Progenitor cell of endocrine pancreas (in vitro differentiated cells): ENCODE data around the gene USP17L10. TPM values are rescaled to one million over a fixed set of nuclear protein-coding genes. Genes with fewer than 3 reads are reported as not detected.
"Not testable (repeated sequence)": the region's sequence is repeated elsewhere in the genome, so short reads cannot be mapped to it uniquely, and the experiment has no call there.

Source experiments
- DNase-seq: peaks from one replicate; pipeline ENCODE4 v3.0.0; 2021; ENCODE audit warnings: low spot score; ENCODE audit not compliant: unreplicated experiment
- H3K27ac Mint-ChIP-seq: 2 replicates; pipeline ENCODE4 v1.8.0; 2021; ENCODE audit warnings: mild to moderate bottlenecking, moderate library complexity, mixed read lengths
- H3K27me3 Mint-ChIP-seq: 2 replicates; pipeline ENCODE4 v1.8.0; 2021; ENCODE audit warnings: mixed read lengths
- H3K36me3 Mint-ChIP-seq: 2 replicates; pipeline ENCODE4 v1.8.0; 2022; ENCODE audit warnings: mixed read lengths; ENCODE audit not compliant: insufficient read depth
- H3K4me1 Mint-ChIP-seq: 2 replicates; pipeline ENCODE4 v1.8.0; 2021; ENCODE audit warnings: low read depth, mixed read lengths
- H3K4me3 Mint-ChIP-seq: 2 replicates; pipeline ENCODE4 v1.8.0; 2021; ENCODE audit warnings: low read depth, mild to moderate bottlenecking, moderate library complexity, mixed read lengths
- H3K9me3 Mint-ChIP-seq: 2 replicates; pipeline ENCODE4 v1.8.0; 2021; ENCODE audit warnings: low read depth, mixed read lengths
- long read RNA-seq: library from polyadenylated mRNA; unstranded; transcript quantifications from one replicate; pipeline ENCODE4 v2.0.0, GENCODE V29; 2020
- total RNA-seq: library from RNA; stranded (reverse); gene quantifications from 2 replicates; pipeline ENCODE4 v1.2.1, GENCODE V29; 2021

The USP17L10 gene
- total RNA-seq = not detected in 2 replicates
- long read RNA-seq = 0 reads

DNA sequence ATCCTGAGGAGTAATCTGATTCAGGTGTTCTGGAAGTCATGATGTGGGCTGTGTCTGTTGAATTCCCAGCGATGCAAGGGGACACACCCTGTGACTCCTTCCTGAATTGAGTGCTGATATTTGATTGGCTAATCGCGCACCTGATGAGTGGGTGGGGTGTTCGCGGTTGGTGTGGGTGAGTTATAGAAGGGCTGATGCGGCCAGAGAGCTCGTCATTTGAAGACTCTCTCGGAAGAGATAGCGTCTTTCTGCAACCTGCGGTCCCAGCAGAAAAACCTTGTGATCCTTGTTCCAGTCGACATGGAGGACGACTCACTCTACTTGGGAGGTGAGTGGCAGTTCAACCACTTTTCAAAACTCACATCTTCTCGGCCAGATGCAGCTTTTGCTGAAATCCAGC is at the start of gene USP17L10:
Gene USP17L10, plus strand, starts transcription at position 301 of the 400 bp plus-strand sequence. Its CDS starts 0 bp downstream, at position 301.
- H3K27me3 Mint-ChIP-seq, DNase-seq, H3K27ac Mint-ChIP-seq, H3K36me3 Mint-ChIP-seq, H3K4me1 Mint-ChIP-seq, H3K4me3 Mint-ChIP-seq, H3K9me3 Mint-ChIP-seq: not testable (repeated sequence)

DNA sequence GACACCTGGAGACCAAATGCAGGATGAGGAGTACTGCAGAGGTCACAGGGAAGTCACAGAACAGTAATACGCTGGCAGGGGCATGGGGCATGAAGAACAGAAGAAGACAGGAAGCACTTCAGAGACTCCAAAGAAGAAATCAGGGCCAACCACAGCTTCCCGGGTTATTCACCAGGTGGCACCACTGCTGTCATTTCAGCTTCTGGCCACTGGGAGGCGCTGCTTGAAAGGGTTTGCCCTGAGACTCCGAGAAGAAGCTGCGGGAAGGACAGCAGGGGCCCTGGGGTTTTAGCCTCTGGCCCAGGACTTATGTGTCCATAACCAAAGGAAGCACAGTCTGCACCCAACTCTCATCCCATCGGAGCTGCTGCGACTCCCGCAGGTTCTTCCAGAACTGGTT is 44.5 kb upstream of the USP17L10 start:
- H3K36me3 Mint-ChIP-seq, H3K4me1 Mint-ChIP-seq, H3K9me3 Mint-ChIP-seq, H3K27me3 Mint-ChIP-seq, H3K27ac Mint-ChIP-seq, DNase-seq, H3K4me3 Mint-ChIP-seq: not testable (repeated sequence)

GRCh38 chr4:9169791-9170459 is 40.5 kb upstream of the USP17L10 start, which contains the start of gene FAM90A26:
Gene FAM90A26 (plus strand): TSS chr4:9170409. CDS start chr4:9173173, 2,764 bp downstream.
- H3K36me3 Mint-ChIP-seq, H3K4me1 Mint-ChIP-seq, DNase-seq, H3K4me3 Mint-ChIP-seq, H3K27ac Mint-ChIP-seq, H3K9me3 Mint-ChIP-seq, H3K27me3 Mint-ChIP-seq: not testable (repeated sequence)

- not testable (repeated sequence) for H3K27me3 Mint-ChIP-seq, H3K27ac Mint-ChIP-seq, H3K9me3 Mint-ChIP-seq, H3K36me3 Mint-ChIP-seq, H3K4me3 Mint-ChIP-seq, H3K4me1 Mint-ChIP-seq, DNase-seq
Measured at GRCh38 chr4:9214701-9215100, 4.2 kb downstream of the USP17L10 start.

- not testable (repeated sequence) for H3K4me1 Mint-ChIP-seq, H3K36me3 Mint-ChIP-seq, H3K9me3 Mint-ChIP-seq, H3K27ac Mint-ChIP-seq, DNase-seq, H3K27me3 Mint-ChIP-seq, H3K4me3 Mint-ChIP-seq
Measured at GRCh38 chr4:9215105-9215504, 4.6 kb downstream of the USP17L10 start, which contains the start of gene USP17L11. Gene USP17L11 (plus strand): TSS chr4:9215405. CDS start chr4:9215405, 0 bp downstream.

GRCh38 chr4:9219852-9220251 is 9.4 kb downstream of the USP17L10 start, which contains the start of gene USP17L12:
Gene USP17L12 (plus strand): TSS chr4:9220152. CDS start chr4:9220152, 0 bp downstream.
- H3K36me3 Mint-ChIP-seq = not testable (repeated sequence)

GRCh38 chr4:9224596-9224995 is 14.1 kb downstream of the USP17L10 start, which contains the start of gene USP17L13:
Gene USP17L13 (plus strand): TSS chr4:9224896. CDS start chr4:9224896, 0 bp downstream.
- H3K9me3 Mint-ChIP-seq, H3K4me3 Mint-ChIP-seq, DNase-seq, H3K27me3 Mint-ChIP-seq, H3K36me3 Mint-ChIP-seq, H3K27ac Mint-ChIP-seq, H3K4me1 Mint-ChIP-seq: not testable (repeated sequence)

More at GRCh38 chr4:9219852-9220251, 9.4 kb downstream of the USP17L10 start, which contains the start of gene USP17L12:
- not testable (repeated sequence) for H3K27ac Mint-ChIP-seq, H3K4me1 Mint-ChIP-seq, H3K4me3 Mint-ChIP-seq, DNase-seq, H3K27me3 Mint-ChIP-seq, H3K9me3 Mint-ChIP-seq

- not testable (repeated sequence) for DNase-seq, H3K9me3 Mint-ChIP-seq, H3K27me3 Mint-ChIP-seq, H3K36me3 Mint-ChIP-seq, H3K4me1 Mint-ChIP-seq, H3K4me3 Mint-ChIP-seq, H3K27ac Mint-ChIP-seq
Measured at GRCh38 chr4:9230249-9230648, 19.8 kb downstream of the USP17L10 start.

DNA sequence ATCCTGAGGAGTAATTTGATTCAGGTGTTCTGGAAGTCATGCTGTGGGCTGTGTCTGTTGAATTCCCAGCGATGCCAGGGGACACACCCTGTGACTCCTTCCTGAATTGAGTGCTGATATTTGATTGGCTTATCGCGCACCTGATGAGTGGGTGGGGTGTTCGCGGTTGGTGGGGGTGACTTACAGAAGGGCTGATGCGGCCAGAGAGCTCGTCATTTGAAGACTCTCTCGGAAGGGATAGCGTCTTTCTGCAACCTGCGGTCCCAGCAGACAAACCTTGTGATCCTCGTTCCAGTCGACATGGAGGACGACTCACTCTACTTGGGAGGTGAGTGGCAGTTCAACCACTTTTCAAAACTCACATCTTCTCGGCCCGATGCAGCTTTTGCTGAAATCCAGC is 23.6 kb downstream of the USP17L10 start, which contains the start of gene USP17L15:
Gene USP17L15, plus strand, starts transcription at position 301 of the 400 bp plus-strand sequence. Its CDS starts 0 bp downstream, at position 301.
- not testable (repeated sequence) for H3K27ac Mint-ChIP-seq, DNase-seq, H3K9me3 Mint-ChIP-seq, H3K4me3 Mint-ChIP-seq, H3K4me1 Mint-ChIP-seq, H3K36me3 Mint-ChIP-seq, H3K27me3 Mint-ChIP-seq

DNA sequence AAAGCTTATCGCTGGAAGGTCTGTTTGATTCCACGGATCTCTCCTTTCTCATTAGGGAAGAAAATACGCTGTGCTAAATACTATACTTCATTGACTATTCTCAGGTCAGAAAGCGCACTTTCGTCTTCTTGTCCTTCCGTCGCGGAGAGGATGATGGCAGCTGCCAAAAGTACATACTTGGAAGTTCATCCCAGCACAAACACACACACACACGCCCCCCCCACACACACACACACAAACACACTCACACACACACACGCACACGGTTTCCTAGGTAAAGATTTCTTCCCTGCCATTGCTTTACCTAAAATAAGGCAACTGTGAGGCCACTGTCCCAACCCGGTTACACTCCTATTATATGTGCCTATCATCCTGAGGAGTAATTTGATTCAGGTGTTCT is 28.0 kb downstream of the USP17L10 start:
- not testable (repeated sequence) for H3K36me3 Mint-ChIP-seq, DNase-seq, H3K27me3 Mint-ChIP-seq, H3K9me3 Mint-ChIP-seq, H3K4me3 Mint-ChIP-seq, H3K4me1 Mint-ChIP-seq, H3K27ac Mint-ChIP-seq

DNA sequence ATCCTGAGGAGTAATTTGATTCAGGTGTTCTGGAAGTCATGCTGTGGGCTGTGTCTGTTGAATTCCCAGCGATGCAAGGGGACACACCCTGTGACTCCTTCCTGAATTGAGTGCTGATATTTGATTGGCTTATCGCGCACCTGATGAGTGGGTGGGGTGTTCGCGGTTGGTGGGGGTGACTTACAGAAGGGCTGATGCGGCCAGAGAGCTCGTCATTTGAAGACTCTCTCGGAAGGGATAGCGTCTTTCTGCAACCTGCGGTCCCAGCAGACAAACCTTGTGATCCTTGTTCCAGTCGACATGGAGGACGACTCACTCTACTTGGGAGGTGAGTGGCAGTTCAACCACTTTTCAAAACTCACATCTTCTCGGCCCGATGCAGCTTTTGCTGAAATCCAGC is 33.1 kb downstream of the USP17L10 start, which contains the start of gene USP17L17:
Gene USP17L17, plus strand, starts transcription at position 301 of the 400 bp plus-strand sequence. Its CDS starts 0 bp downstream, at position 301.
- not testable (repeated sequence) for DNase-seq, H3K27me3 Mint-ChIP-seq, H3K9me3 Mint-ChIP-seq, H3K27ac Mint-ChIP-seq, H3K4me1 Mint-ChIP-seq, H3K36me3 Mint-ChIP-seq, H3K4me3 Mint-ChIP-seq

DNA sequence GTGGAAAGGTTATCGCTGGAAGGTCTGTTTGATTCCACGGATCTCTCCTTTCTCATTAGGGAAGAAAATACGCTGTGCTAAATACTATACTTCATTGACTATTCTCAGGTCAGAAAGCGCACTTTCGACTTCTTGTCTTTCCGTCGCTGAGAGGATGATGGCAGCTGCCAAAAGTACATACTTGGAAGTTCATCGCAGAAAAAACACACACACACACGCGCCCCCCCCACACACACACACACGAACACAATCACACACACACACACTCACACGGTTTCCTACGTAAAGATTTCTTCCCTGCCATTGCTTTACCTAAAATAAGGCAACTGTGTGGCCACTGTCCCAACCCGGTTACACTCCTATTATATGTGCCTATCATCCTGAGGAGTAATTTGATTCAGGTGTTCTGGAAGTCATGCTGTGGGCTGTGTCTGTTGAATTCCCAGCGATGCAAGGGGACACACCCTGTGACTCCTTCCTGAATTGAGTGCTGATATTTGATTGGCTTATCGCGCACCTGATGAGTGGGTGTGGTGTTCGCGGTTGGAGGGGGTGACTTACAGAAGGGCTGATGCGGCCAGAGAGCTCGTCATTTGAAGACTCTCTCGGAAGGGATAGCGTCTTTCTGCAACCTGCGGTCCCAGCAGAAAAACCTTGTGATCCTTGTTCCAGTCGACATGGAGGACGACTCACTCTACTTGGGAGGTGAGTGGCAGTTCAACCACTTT is 37.7 kb downstream of the USP17L10 start, which contains the start of gene USP17L18:
Gene USP17L18, plus strand, starts transcription at position 678 of the 728 bp plus-strand sequence. Its CDS starts 0 bp downstream, at position 678.
- H3K9me3 Mint-ChIP-seq, H3K27me3 Mint-ChIP-seq, H3K4me1 Mint-ChIP-seq, H3K36me3 Mint-ChIP-seq, H3K4me3 Mint-ChIP-seq, H3K27ac Mint-ChIP-seq: not testable (repeated sequence)
- DNase-seq = peak; percentile 7

GRCh38 chr4:9253078-9253477 is 42.6 kb downstream of the USP17L10 start, which contains the start of gene USP17L19:
Gene USP17L19 (plus strand): TSS chr4:9253378. CDS start chr4:9253378, 0 bp downstream.
- not testable (repeated sequence) for H3K27ac Mint-ChIP-seq, H3K36me3 Mint-ChIP-seq, H3K9me3 Mint-ChIP-seq, DNase-seq, H3K27me3 Mint-ChIP-seq, H3K4me3 Mint-ChIP-seq, H3K4me1 Mint-ChIP-seq
